IgD-negative memory B cell (primary cell): Measurements from ENCODE around the gene HS1BP3. TPM values are rescaled to one million over a fixed set of nuclear protein-coding genes. Genes with fewer than 3 reads are reported as not detected.
A peak's percentile ranks its signal among the peaks of the same experiment; 100 is the strongest.

Experiments
- H3K27ac Mint-ChIP-seq, 3 donors: one replicate each; pipeline ENCODE4 v1.8.0; 2020 to 2022; ENCODE audit warnings: mild to moderate bottlenecking in 3 of 3, mixed read lengths in 3 of 3, moderate library complexity in 1 of 3
- H3K27me3 Mint-ChIP-seq: one replicate; pipeline ENCODE4 v1.8.0; 2021; ENCODE audit warnings: mixed read lengths
- H3K36me3 Mint-ChIP-seq: one replicate; pipeline ENCODE4 v1.8.0; 2020; ENCODE audit warnings: mild to moderate bottlenecking, mixed read lengths
- H3K4me1 Mint-ChIP-seq, 3 donors: one replicate each; pipeline ENCODE4 v1.8.0; 2020 to 2022; ENCODE audit warnings: mixed read lengths in 3 of 3, mild to moderate bottlenecking in 1 of 3
- H3K4me3 Mint-ChIP-seq, 4 donors: one replicate each; pipeline ENCODE4 v1.8.0; 2020 to 2022; ENCODE audit warnings: mild to moderate bottlenecking in 4 of 4, mixed read lengths in 4 of 4, moderate library complexity in 3 of 4
- H3K9me3 Mint-ChIP-seq, 3 donors: one replicate each; pipeline ENCODE4 v1.8.0; 2020 to 2021; ENCODE audit warnings: mixed read lengths in 3 of 3, mild to moderate bottlenecking in 1 of 3
- polyA plus RNA-seq: library from polyadenylated mRNA; unstranded; fragments of 300-500 nt; fragmentation: Illumina TruSeq; gene quantifications from one replicate; pipeline ENCODE4 v1.2.3, GENCODE V29; 2021

HS1BP3 gene
- polyA plus RNA-seq, 1 donor from 2014 or later = 27.3 TPM

DNA sequence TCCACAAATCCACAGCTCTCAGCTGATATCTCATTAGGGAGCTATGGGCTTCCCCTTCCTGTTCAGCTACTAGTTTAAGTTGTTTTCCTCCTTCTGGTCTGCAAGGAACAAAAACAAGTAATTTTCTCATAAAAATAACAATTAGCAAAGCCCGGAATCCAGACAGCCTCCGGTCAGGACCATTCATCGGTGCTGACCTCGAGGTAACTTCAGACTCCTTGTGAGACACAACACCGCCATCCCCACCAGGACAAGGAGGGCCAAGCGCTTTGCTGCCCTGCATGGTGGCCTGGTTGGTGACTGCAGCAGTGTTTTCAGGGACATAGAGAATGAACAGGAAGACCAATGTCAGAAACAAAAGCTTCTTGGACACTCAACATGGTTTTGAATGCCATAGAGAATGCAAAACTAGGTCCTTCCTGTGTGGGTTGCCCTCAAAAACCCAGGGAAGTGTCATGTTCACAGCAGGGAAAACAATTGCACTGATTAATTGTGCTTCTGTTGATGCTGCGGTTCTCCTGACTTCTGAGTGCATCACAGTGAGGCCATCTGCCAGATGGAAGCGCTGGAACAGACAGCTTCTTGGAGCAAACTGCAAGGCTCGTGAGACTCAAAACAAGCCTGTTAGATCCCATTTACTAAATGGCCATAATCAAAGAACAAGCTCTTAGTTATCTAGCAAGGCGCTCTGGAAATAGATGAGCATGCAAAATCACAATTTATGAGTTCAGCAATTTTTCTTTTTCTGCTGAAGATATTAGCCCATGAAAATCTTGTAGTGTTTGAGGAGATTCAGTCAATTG is 77.1 kb downstream of the HS1BP3 start:
- H3K4me3 Mint-ChIP-seq = no peak overlapping the region
- H3K4me1 Mint-ChIP-seq = peaks cover 14 to 19% (median 17%) of the 10 kb centered on the region in 3 donors
- no peaks in the 10 kb centered on the region for H3K36me3 Mint-ChIP-seq
- no peaks in the 10 kb centered on the region for H3K9me3 Mint-ChIP-seq
- peaks cover 2% of the 10 kb centered on the region for H3K27me3 Mint-ChIP-seq
- peak overlapping the region in 1 of 3 donors; percentile 71 for H3K27ac Mint-ChIP-seq

DNA sequence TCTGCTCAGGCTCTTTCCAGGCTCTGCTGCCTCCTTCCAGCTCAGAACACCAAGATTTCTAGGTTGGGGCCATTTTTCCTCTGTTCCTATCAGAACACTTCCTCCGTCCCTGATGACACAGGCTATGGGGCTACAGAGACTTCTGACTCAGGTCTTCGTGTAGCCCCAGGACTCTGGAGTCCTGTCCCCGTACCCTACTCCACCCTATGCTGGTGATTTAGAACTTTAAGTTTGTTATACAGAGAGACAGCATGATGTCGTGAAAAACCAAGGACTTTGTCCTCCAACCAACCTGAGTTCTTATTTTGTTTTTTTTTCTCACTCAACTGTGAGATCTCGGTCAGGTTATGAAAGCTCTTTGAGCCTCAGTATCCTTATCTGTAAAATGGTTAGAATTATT is 78.7 kb downstream of the HS1BP3 start:
- Mint-ChIP-seq H3K27me3 (peaks cover 2% of the 10 kb centered on the region), H3K9me3 (no peaks in the 10 kb centered on the region), H3K4me3 (no peak overlapping the region), H3K27ac (no peak overlapping the region), H3K36me3 (peaks cover 2% of the 10 kb centered on the region), H3K4me1 (peaks cover 8 to 10% (median 10%) of the 10 kb centered on the region in 3 donors)

DNA sequence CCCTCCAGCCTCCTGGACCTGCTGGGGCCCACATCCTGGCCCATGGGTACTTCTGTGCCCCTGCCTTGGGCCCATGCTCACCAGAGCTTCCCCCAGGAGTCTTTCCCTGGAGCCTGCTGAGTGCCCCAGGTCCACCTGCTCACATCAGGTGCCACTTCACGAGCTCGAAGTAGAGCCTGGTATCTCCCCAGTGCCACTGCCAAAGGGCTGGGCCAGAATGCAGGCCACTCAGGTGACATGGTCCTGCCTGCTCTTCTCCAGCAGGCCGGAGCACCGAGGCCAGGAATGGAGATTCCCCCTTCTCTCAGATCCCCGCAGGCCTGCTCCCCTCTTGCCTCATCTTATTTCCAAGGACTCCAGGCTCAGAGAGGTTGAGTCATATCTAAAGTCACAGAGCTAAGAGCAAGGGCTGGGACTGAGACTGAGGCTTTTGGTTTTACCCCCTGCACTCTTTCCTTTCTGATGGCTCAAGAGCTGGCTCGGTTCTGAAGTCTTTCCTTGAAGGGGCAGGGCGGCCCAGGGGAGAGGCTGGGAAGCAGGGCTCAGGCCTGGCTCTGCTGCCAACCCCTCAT is 79.2 kb downstream of the HS1BP3 start:
- Mint-ChIP-seq H3K27ac (no peak overlapping the region), H3K27me3 (peaks cover 2% of the 10 kb centered on the region), H3K9me3 (no peaks in the 10 kb centered on the region), H3K36me3 (peaks cover 2% of the 10 kb centered on the region), H3K4me1 (peaks cover 6 to 7% (median 6%) of the 10 kb centered on the region in 3 donors), H3K4me3 (no peak overlapping the region)

DNA sequence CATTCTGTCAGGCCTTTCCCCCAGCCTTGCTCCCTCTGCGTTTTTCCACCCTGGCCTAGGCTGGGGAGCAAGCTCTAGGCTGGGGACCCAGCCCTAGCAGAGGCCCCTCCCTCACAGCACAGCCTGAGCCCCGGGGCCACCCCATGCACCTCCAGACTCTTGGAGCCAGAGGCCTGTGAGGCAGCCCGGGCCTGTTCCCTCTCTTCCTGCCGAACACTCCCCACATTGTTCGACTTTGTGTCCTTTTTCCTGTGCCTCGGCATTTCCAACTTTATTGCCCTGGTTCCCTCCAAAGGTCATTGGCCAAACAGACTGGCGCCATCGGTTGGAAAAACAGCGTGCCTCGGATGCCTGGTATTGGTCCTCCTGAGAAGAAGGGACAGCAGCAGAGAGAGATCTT is 79.7 kb downstream of the HS1BP3 start:
- Mint-ChIP-seq H3K27ac (no peak overlapping the region), H3K9me3 (no peaks in the 10 kb centered on the region), H3K4me1 (peaks cover under 1 to 2% (median 1%) of the 10 kb centered on the region in 3 donors), H3K36me3 (peaks cover 2% of the 10 kb centered on the region), H3K27me3 (peaks cover 2% of the 10 kb centered on the region), H3K4me3 (no peak overlapping the region)

DNA sequence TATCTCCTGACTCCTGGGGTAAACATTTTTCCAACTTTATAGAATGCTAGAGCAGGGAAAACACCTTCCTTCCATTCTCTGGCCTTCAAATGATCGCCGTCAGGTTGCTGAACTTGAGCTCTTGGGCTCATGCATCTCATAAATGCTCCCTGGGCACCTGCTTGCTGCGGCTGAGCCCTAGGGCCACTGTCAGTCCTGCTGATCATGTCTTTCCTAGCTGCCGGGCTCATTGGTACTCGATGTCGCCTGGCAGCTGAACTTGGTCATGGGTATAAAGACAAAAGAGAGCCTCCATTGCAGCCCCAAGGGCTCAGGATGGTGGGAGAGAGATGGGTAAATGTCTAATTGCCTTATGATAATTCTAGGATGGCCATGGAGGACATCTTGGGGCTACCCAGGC is 80.6 kb downstream of the HS1BP3 start:
- H3K27ac Mint-ChIP-seq = peak overlapping the region in 1 of 3 donors; percentile 0

DNA sequence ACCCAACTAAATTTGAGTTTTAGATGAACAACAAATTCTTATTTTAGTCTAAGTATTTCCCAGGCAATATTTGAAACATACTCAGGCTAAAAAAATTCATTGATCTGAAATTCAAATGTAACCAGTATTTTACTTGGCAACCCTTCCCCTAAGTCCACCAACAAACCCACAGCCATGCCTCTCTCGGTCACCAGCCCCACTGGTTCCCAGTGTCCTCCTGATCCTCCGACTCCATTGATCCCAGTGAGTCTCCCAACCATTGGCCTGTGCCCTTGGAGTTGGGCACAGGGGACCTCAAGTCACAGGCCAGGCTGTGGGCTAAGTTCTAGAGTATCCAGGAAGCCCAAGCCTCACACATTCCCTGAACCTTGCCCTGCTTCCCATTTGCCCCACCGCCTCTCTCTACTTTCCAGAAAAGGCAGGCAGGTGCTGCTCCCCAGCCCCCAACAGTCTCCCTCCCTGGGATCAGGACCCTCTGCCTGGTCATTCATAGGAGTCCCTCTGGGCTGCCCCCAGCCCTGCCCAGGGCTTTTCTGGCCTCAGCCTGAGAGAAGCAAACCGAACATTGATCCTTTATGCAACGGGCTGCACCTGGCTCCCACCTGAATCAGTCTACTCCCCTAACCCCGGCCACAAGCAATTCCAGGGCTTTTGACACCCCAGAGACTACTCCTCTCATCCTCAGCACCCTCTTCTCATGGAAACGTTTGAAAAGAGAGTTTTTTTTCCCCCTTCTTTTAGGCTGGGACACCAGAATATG is 81.3 kb downstream of the HS1BP3 start:
- peak overlapping the region in 1 of 3 donors; percentile 87 for H3K27ac Mint-ChIP-seq
- peaks cover 2% of the 10 kb centered on the region for H3K36me3 Mint-ChIP-seq
- H3K4me3 Mint-ChIP-seq = no peak overlapping the region
- peaks cover 8% of the 10 kb centered on the region for H3K27me3 Mint-ChIP-seq
- H3K9me3 Mint-ChIP-seq = no peaks in the 10 kb centered on the region
- H3K4me1 Mint-ChIP-seq = no peaks in the 10 kb centered on the region

More for the DNA sequence above, 80.6 kb downstream of the HS1BP3 start:
- H3K4me1 Mint-ChIP-seq = no peaks in the 10 kb centered on the region
- peaks cover 2% of the 10 kb centered on the region for H3K36me3 Mint-ChIP-seq
- no peaks in the 10 kb centered on the region for H3K9me3 Mint-ChIP-seq
- no peak overlapping the region for H3K4me3 Mint-ChIP-seq
- H3K27me3 Mint-ChIP-seq = peaks cover 7% of the 10 kb centered on the region

DNA sequence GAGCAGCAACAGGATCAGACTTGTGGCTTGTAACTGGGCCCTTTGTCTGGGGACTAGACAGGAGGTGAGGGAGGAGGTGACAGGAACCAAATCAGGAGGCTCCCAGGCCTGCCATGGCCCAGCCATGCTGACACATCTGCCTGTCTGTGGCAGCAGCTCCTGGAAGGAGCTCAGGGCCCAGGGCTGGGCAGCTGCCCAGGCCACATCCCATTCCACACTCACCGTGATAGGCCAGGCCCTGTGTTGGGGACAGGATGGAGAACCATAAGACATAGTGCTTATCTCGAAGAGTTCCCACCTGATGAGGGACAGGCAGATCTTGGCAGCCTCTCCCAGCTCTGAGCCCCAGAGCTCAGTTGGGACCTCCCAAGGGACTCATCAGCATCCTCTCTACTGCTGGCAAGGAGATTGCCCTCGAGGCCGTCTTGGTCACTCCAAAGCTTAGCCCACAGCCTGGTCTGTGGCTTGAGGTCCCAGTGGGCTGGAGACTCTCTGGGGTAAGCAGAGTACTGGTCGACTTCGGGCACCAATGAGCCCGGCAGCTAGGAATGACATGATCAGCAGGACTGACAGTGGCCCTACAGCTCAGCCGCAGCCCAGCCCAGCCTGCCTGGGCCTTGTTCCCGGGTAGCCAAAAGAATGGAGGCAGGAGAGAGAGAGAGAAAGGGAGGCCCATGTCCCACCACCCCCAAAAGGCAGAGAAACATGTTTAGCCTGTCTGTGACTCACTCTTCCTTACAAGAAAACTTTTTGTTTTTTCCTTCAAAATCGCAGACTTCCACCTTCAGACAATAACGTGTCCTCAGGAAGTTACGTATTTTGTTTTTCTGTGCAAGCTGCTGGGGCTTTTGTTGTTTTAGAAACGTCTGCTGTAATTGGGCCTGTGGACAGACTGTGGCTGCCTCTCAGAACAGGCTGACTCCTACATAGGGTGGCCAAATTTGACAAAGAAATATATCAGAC is 82.1 kb downstream of the HS1BP3 start:
- peaks cover 11% of the 10 kb centered on the region for H3K27me3 Mint-ChIP-seq
- H3K4me1 Mint-ChIP-seq = no peaks in the 10 kb centered on the region
- no peak overlapping the region for H3K4me3 Mint-ChIP-seq
- no peaks in the 10 kb centered on the region for H3K9me3 Mint-ChIP-seq
- no peak overlapping the region for H3K27ac Mint-ChIP-seq
- H3K36me3 Mint-ChIP-seq = peaks cover 2% of the 10 kb centered on the region

DNA sequence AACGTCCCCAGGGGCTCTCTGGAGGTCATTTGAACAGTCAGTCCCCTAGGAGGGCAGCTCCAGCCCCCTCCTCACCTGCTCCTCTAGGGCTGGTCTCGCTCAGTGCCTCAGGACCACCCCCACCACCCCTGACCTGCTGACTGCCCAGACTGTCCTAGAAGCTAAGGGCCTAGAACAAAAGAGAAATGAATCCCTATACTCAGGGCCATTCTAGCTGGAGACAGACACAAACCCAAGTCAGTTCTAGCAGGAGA is 83.0 kb downstream of the HS1BP3 start:
- no peaks in the 10 kb centered on the region for H3K9me3 Mint-ChIP-seq
- peaks cover 13% of the 10 kb centered on the region for H3K27me3 Mint-ChIP-seq
- H3K27ac Mint-ChIP-seq = no peak overlapping the region
- H3K4me3 Mint-ChIP-seq = no peak overlapping the region
- H3K4me1 Mint-ChIP-seq = no peaks in the 10 kb centered on the region
- H3K36me3 Mint-ChIP-seq = peaks cover 2% of the 10 kb centered on the region

Other genes with a start within 250 kb of the HS1BP3 start
- 14.0 TPM for gene RHOB, start 204.0 kb downstream of the HS1BP3 start, polyA plus RNA-seq
- gene GDF7, start 16.0 kb upstream of the HS1BP3 start, polyA plus RNA-seq = 0.74 TPM
- gene LDAH, start 172.0 kb upstream of the HS1BP3 start, polyA plus RNA-seq = 15.4 TPM